NCI-H1436 treated with DMSO at 0.1 percent for 48 hours (cell line): ENCODE data around the gene ZCCHC14.
"Not testable (repeated sequence)": the region's sequence is repeated elsewhere in the genome, so short reads cannot be mapped to it uniquely, and the experiment has no call there.

Experiments
- DNase-seq: peaks from one replicate; lab custom pipeline; 2025; lab: John Stamatoyannopoulos, UW

Gene ZCCHC14

GRCh38 chr16:87524407-87524806 lies 31.6 kb upstream of the ZCCHC14 start:
- DNase-seq, result no peak

- DNase-seq, result not testable (repeated sequence)
Measured at GRCh38 chr16:87523605-87524004, 30.8 kb upstream of the ZCCHC14 start.

GRCh38 chr16:87521764-87522163 lies 28.9 kb upstream of the ZCCHC14 start:
- DNase-seq, result not testable (repeated sequence)

- not testable (repeated sequence) for DNase-seq
Measured at GRCh38 chr16:87519170-87519569, 26.3 kb upstream of the ZCCHC14 start.

GRCh38 chr16:87518430-87519051 lies 25.7 kb upstream of the ZCCHC14 start:
- DNase-seq, result not testable (repeated sequence)

GRCh38 chr16:87517610-87518429 lies 25.0 kb upstream of the ZCCHC14 start:
- DNase-seq, result not testable (repeated sequence)

GRCh38 chr16:87516361-87516760 lies 23.5 kb upstream of the ZCCHC14 start:
- DNase-seq, result no peak

- DNase-seq, result no peak
Measured at GRCh38 chr16:87515475-87516330, 22.9 kb upstream of the ZCCHC14 start.

- not testable (repeated sequence) for DNase-seq
Measured at GRCh38 chr16:87509778-87510177, 17.0 kb upstream of the ZCCHC14 start.

GRCh38 chr16:87507351-87508069 lies 14.7 kb upstream of the ZCCHC14 start:
- DNase-seq, result no peak

- no peak for DNase-seq
Measured at GRCh38 chr16:87506423-87507350, 13.9 kb upstream of the ZCCHC14 start.

- DNase-seq, result no peak
Measured at GRCh38 chr16:87505834-87506233, 13.0 kb upstream of the ZCCHC14 start.

- DNase-seq, result not testable (repeated sequence)
Measured at GRCh38 chr16:87503232-87503937, 10.6 kb upstream of the ZCCHC14 start.

- DNase-seq, result no peak
Measured at GRCh38 chr16:87502308-87502969, 9.6 kb upstream of the ZCCHC14 start.

- no peak for DNase-seq
Measured at GRCh38 chr16:87501117-87501516, 8.3 kb upstream of the ZCCHC14 start.

- no peak for DNase-seq
Measured at GRCh38 chr16:87499189-87499486, 6.3 kb upstream of the ZCCHC14 start.

GRCh38 chr16:87498324-87499188 lies 5.7 kb upstream of the ZCCHC14 start:
- no peak for DNase-seq

- not testable (repeated sequence) for DNase-seq
Measured at GRCh38 chr16:87497767-87498290, 5.0 kb upstream of the ZCCHC14 start.
